K562 treated with DMSO at 1 percent for 12 hours (cell line): ENCODE data around the gene OR2A12. TPM values are rescaled to one million over a fixed set of nuclear protein-coding genes. Genes with fewer than 3 reads are reported as not detected.

Source experiments
- total RNA-seq: library from RNA; unstranded; fragments of 300-600 nt; gene quantifications from 2 replicates; pipeline ENCODE4 v1.2.3, GENCODE V29; 2022; ENCODE audit not compliant: insufficient read depth

The OR2A12 gene, protein sequence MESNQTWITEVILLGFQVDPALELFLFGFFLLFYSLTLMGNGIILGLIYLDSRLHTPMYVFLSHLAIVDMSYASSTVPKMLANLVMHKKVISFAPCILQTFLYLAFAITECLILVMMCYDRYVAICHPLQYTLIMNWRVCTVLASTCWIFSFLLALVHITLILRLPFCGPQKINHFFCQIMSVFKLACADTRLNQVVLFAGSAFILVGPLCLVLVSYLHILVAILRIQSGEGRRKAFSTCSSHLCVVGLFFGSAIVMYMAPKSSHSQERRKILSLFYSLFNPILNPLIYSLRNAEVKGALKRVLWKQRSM
- not detected in 2 replicates for total RNA-seq

DNA sequence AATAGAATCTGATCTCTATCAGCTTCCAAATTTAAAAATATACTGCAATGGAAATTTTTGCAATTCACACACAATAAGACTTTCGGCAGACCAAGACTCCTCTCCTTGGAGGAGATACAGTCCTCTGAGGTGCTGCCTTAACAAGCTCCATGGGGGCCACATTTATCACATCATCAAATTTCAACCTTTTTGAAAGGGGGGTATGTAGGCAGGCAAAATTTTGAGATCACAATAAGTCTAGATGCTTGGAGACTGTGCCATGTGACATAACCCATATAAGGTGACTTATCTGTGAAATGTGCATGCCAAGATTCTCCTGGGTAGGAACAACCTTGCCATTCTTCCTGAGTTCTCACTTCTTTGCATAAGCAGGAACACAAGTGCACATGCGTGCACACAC, at the start of gene OR2A12:
OR2A12 (plus strand) TSS at position 301 of the 400 bp plus-strand sequence. CDS start 8,830 bp downstream, outside the sequence.

DNA sequence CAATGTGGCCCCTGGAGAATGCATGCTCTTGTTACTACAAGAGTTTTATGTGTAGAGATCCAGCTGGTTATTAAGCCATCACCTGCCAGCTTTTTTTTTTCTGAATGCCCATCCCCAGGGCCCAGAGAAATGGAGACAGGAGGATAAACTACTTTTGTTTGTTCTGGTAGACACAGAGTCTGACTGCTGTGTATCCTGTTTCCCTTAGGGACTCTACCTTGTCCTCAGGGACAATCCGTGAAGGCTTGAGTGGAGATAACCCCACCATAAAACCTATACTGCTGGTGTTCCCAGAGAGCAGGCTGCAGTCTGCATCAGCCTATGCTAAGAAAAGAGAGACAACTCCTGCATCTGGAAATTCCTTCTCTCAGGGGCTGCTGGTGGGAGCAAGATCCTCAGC, 37.4 kb upstream of the OR2A12 start, which contains the start of gene OR2A5:
OR2A5 (plus strand) TSS at position 301 of the 400 bp plus-strand sequence. CDS start 1,454 bp downstream, outside the sequence.

DNA sequence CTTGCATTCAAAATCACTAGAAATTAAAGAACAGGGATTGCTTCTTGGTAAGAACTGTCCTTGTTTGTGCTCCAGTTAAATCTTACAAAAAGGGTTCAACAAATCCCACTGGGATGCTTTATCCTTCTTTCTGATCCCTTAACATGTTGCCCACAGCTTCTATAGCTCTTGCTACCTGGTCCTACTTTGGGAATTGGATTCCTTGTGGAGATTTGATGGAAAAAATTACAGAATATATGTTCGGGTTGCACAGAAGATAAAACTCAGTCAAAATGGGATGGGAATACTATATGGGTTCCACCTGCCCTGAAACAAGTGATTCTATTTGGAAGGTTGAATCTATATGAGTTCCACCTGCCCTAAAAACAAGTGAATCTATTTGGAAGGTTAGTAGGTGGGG, 16.6 kb upstream of the OR2A12 start, which contains the start of gene OR2A25:
OR2A25 (plus strand) TSS at position 301 of the 400 bp plus-strand sequence. CDS start 4,409 bp downstream, outside the sequence.

DNA sequence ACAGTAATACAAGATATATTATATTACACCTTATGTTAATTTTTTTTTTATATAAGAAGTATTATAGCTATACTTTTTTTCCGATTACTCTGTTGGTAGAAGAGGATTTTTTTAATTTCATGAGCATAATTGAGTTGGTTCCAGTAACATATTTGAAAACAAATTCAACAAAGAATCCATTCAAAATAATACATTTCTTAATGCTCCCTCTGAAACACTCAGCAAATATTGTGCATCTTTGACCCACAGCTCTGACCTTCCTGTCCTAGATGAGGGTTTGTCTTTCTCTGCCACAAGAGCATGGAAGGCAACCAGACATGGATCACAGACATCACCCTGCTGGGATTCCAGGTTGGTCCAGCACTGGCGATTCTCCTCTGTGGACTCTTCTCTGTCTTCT, 23.2 kb downstream of the OR2A12 start, which contains the start of gene OR2A2:
OR2A2 (plus strand) TSS at position 301 of the 400 bp plus-strand sequence; CDS start at position 301, 0 bp downstream.

DNA sequence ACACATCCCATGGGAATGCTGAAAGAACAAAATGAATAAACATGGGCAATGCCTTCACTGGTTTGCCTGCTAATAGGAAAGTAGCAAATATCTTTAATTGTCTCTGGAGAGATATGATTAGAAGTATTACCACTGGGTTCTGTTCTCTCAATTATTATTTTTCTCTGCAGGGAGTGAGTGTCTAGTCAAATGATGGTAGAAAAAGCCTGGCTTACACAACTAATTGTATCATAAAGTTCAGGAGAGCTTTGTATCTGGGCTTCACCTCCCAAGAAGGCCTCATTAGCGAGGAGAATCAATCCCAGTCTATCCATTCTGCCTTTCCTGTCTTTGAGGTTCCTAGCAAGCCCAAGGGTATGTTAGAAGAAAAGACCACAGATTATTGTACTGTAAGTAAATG, 36.8 kb downstream of the OR2A12 start, which contains the start of gene OR2A14:
OR2A14 (plus strand) TSS at position 301 of the 400 bp plus-strand sequence. CDS start 5,937 bp downstream, outside the sequence.

Other genes starting within 250 kb of the OR2A12 start
- gene TCAF1, start 184.1 kb upstream of the OR2A12 start, total RNA-seq = 19.2 and 56.5 TPM in 2 replicates
- not detected in 2 replicates for gene OR2F2, start 151.0 kb upstream of the OR2A12 start, total RNA-seq
- gene OR2F1, start 131.4 kb upstream of the OR2A12 start, total RNA-seq = not detected in 2 replicates
- not detected in 2 replicates for gene OR6B1, start 86.0 kb upstream of the OR2A12 start, total RNA-seq
- not detected in 2 replicates for gene OR2A5, start 37.3 kb upstream of the OR2A12 start, total RNA-seq
- gene OR2A25, start 16.5 kb upstream of the OR2A12 start, total RNA-seq = not detected in 2 replicates
- not detected in 2 replicates for gene OR2A2, start 23.3 kb downstream of the OR2A12 start, total RNA-seq
- gene OR2A14, start 36.9 kb downstream of the OR2A12 start, total RNA-seq = not detected in 2 replicates
- gene CTAGE4, start 97.2 kb downstream of the OR2A12 start, total RNA-seq = not detected in 2 replicates
- not detected in 2 replicates for gene ARHGEF35, start 109.6 kb downstream of the OR2A12 start, total RNA-seq
- not detected in 2 replicates for gene OR2A42, start 153.3 kb downstream of the OR2A12 start, total RNA-seq
- not detected in 2 replicates for gene OR2A7, start 178.5 kb downstream of the OR2A12 start, total RNA-seq
- not detected in 2 replicates for gene CTAGE8, start 183.0 kb downstream of the OR2A12 start, total RNA-seq
- not detected in 2 replicates for gene OR2A1, start 226.1 kb downstream of the OR2A12 start, total RNA-seq